HG03432 (cell line): ENCODE results near the gene DYNC2I2.
"Not testable (repeated sequence)": the region's sequence is repeated elsewhere in the genome, so short reads cannot be mapped to it uniquely, and the experiment has no call there.

Experiments used
- ATAC-seq: cut with Tn5 transposase; IDR thresholded peaks from one replicate; pipeline ENCODE4 v1.9.1; 2021; ENCODE audit warnings: mild to moderate bottlenecking, moderate library complexity; ENCODE audit not compliant: unreplicated experiment

Gene DYNC2I2

DNA sequence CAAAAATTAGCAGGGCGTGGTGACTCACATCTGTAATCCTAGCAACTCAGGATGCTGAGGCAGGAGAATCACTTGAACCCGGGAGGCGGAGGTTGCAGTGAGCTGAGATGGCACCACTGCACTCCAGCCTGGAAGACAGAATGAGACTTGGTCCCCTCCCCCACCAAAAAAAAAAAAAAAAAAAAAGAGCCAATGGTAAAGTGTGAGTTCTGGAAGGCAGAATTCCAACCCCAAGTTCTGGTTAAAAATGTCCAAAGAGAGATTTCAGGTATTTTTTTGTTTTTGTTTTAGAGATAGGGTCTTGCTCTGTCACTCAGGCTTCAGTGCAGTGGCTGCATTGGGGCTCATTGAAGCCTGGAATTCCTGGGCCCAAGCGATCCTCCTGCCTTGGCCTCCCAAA lies 30.8 kb upstream of the DYNC2I2 start:
- no peak for ATAC-seq

DNA sequence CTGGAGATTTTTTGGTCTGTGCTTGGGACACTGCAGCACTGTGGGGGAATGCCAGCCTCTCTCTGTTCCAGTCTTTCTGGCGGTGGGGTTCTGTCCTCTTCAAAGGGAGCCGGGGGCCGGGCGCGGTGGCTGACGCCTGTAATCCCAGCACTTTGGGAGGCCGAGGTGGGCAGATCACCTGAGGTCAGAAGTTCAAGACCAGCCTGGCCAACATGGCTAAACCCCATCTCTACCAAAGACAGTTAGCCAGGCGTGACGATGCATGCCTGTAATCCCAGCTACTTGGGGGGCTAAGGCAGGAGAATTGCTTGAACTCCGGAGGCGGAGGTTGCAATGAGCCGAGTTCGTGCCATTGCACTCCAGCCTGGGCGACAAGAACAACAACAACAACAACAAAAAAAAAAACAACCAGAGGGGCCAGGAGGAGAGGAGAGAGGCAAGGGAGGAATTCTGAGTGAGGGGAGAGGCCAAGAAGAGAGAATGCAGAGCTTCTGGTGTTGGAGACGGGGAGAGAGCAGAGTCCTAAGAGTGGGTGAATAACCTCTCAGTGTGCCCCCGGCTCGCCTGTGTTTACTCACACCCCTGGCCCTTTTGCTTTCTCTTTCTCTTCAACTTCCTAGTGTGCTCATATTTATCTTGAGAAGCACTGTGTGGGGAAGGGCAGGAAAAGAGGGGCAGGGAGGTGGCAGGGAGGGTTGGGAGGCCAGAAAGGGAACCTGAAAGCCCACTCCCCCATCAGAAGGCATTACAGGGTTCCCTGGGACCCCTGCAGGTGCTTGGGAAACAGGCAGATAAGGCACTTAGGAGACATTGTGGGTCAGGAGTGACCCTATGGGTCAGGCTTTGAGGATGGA lies 29.2 kb upstream of the DYNC2I2 start:
- ATAC-seq = no peak

DNA sequence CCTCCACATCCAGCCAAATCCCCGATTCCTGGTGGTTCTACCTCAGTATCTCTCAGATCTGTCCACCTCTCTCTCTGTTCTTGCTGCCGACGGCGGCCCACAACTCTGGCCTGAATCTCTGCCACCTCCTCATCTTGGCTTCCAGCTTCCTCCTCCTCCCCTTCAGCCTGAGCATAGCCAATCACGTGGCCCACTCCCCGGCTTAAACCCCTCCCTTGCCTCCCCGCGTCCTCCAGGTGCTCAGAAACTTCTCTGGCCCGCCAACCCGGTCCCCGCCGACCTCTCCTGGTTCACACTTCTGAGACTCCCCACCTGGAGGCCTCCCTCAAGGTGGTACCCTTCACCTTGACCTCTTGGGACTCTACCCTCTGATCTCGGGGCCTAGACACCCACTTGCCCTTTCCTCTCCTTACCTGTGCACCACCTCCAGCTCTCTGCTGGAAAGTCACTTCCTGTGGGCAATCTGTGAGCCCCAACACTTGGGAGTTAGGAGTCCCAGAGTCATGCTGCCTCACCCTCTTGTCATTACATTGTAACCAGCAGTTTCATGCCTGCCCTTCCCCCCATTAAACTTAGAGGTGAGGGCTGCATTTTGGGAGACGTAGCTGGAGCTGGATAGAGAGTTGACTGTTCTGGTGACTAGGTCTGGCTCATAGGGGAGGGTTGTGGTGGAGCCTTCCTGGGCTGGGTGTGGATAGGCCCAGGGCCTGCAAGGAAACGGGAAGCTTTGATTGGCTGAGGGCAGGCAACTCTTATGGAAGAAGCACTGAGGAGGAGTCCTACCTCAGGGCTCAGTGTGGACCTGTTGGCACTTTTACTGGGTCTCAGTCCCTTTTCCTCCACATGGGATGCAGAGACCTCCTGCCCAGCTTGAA lies 27.9 kb upstream of the DYNC2I2 start:
- ATAC-seq = peak; percentile 29

DNA sequence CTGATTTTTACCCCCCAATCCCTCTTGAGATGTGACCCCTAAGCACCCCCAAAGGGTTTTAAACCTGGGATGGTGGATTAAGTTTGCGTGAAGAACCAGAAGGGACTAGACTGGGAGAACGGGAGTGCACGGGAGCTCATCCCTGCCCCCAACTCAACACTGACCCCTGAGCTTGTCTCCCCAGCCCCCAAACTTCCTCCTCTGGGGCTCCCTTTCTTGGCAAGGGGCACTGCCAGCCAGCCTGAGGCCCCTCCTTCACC lies 27.3 kb upstream of the DYNC2I2 start:
- no peak for ATAC-seq

DNA sequence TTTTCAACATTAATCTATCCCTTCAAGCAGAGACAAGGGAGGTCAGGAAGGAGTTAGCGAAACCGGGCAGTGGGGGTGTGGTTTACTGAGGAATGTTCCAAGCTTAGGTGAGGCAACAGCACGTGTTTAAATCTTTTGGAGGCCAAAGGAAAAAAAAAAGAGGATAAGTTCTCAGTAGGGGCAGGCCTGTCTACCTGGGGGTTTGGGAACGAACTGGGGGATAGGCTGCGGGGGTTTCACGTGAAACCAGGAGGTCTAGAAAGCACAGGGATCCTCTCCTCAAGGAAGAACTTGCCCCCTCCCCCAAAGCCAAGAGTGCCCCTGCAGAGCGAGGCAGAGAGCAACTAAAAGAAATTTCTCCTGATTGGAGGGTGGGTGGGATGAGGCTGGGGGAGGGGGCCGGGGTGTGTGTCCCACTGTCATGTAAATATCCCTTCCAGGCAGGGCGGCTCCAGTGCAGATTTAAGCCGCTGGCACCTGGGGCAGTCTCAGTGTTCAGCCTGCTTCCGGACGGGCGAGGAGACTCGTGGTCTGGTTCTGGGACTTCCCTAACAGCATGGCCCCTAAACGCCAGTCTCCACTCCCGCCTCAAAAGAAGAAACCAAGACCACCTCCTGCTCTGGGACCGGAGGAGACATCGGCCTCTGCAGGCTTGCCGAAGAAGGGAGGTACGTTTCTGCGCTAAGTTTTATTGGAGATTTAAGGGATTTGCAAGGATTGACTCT lies 26.9 kb upstream of the DYNC2I2 start:
- peak; percentile 33 for ATAC-seq

DNA sequence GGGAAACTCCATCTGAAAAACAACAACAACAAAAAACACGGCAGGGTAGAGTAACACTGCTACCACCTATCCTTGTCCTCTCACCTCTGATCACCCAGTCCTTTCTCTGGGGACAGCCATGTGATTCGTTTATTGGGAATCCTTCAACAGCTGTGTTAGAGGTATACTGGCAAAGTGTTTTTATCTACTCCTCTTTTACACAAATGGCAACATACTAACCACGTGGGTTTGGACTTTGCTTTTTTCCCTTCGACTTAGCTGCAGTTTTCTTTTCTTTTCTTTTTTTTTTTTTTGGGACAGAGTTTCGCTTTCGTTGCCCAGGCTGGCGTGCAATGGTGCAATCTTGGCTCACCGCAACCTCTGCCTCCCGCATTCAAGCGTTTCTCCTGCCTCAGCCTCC lies 21.1 kb upstream of the DYNC2I2 start:
- no peak for ATAC-seq

DNA sequence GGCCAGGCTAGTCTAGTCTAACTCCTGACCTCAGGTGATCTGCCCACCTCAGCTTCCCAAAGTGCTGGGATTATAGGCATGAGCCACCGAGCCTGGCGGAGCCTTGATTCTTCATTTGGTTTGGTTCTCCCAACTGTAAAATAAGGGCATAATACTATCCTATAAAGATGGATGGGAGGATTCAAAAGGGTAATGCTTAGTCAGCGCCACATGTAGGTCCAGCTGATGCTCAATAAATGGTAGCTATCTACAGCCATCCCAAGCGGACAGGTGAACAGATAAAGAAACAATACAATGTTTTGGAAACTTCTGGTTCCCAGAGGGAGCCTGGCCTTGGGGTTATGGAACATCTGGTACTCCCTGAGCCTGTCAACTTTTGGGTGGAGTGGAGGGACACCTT lies 18.7 kb upstream of the DYNC2I2 start:
- ATAC-seq = no peak

DNA sequence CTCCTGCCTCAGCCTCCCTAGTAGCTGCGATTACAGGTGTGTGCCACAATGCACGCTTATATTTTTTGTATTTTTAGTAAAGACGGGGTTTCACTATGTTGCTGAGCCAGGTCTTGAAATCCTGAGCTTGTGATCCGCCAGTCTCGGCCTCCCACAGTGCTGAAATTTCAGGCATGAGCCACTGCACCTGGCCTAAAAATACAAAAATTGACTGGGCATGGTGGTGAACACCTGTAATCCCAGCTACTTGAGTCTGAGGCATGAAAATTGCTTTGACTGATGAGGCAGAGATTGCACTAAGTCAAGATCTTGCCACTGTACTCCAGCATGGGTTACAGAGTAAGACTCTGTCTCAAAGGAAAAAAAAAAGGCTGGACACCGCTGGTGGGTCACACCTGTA lies 13.1 kb upstream of the DYNC2I2 start:
- ATAC-seq = no peak

DNA sequence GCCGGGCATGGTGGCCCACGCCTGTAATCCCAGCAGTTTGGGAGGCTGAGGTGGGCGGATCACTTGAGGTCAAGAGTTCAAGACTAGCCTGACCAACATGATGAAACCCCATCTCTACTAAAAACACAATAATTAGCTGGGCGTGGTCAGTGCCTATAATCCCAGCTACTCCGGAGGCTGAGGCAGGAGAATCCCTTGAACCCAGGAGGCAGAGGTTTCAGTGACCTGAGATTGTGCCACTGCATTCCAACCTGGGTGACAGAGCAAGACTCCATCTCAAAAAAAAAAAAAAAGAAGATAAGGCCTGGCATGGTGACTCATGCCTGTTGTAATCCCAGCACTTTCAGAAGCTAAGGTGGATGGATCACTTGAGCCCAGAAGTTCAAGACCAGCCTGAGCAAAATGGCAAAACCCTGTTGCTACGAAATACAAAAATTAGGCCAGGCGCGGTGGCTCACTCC lies 9.9 kb upstream of the DYNC2I2 start:
- ATAC-seq = not testable (repeated sequence)

DNA sequence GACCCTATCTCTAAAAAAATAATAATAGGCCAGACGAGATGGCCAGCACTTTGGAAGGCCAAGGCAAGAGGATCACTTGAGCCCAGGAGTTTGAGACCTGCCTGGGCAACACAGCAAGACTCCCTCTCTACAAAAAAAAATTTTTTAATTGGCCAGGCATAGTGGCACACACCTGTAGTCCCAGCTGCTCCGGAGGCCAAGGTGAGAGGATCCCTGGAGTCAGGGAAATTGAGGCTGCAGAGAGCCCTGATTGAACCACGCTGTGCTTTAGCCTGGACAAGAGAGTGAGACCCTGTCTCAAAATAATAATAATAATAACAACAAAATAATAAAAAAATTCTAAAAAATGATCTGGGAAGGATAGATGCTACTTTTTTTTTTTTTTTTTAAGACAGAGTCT lies 1.1 kb upstream of the DYNC2I2 start:
- ATAC-seq = no peak

DNA sequence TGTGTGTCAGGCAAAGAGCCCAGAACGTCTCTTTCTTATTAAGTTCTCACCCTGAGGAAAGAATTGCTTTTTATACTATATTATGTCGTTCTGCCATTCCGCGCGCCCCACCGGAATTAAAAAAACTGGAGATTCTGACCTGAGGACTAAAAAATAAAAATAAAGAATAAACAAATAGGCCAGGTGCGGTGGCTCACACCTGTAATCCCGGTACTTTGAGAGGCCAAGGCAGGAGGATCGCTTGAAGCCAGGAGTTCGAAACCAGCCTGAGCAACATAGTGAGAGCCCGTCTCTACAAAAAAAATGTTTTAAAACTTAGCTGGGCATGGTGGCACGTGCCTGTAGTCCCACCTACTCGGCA lies 677 bp upstream of the DYNC2I2 start:
- no peak for ATAC-seq

DNA sequence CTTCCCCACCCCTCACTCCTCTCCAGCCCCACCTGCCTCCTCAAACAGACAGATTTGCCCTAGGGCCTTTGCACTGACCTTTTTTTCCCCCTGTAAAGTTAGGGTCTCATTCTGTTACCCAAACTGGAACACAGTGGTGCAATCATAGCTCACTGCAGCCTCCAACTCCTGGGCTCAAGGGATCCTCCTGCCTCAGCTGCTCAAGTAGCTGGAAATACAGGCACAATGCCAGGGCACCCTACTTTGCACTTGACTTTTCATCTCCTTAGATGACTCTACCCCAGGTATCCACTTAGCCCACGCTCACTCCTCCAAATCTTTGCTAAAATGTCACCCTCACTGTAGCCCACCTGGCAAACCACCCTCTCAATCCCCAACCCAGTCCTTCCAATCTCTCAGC lies 2.2 kb downstream of the DYNC2I2 start:
- ATAC-seq = no peak

DNA sequence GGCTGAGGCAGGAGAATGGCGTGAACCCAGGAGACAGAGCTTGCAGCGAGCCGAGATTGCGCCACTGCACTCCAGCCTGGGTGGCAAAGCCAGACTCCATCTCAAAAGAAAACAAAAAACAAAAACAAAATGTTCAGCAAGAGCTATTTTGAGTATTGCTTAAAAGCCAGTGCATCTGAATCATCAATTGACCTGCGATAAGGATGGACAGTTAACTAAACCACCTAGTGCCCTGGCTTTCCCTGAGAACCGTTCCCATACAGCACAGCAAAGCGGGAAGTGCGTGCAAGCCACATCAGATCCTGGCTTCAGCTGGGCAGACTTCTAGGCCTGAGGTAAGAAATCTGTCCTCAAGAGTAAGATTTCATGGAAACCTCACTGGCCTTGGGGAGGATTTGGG lies 2.7 kb downstream of the DYNC2I2 start:
- no peak for ATAC-seq

DNA sequence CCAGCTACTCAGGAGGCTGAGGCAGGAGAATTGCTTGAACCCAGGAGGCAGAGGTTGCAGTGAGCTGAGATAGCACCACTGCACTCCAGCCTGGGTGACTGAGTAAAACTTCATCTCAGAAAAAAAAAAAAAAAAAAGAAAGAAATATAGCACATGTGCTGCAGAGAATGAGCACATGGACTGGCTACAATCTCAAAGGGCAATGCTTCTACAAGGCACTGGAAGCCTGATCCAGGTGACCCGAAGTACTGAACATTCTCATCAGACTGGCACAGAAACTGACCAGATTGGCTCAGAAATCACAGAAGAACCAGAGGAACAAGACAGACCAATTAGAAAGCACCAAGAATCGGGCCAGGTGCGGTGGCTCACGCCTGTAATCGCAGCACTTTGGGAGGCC lies 4.8 kb downstream of the DYNC2I2 start:
- no peak for ATAC-seq

DNA sequence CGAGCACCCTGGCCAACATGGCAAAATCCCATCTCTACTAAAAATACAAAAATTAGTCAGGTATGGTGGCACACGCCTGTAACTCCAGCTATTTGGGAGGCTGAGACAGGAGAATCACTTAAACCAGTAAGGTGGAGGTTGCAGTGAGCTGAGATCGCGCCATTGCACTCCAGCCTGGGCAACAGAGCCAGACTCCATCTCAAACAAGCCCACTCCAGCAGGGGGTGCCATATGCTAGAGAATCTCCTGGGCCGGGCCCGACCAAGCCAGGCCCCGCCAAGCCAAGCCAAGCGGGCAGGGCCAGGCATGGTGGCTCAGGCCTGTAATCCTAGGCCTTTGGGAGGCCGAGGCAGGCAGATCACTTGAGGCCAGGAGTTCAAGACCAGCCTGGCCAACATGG lies 8.4 kb downstream of the DYNC2I2 start:
- not testable (repeated sequence) for ATAC-seq

DNA sequence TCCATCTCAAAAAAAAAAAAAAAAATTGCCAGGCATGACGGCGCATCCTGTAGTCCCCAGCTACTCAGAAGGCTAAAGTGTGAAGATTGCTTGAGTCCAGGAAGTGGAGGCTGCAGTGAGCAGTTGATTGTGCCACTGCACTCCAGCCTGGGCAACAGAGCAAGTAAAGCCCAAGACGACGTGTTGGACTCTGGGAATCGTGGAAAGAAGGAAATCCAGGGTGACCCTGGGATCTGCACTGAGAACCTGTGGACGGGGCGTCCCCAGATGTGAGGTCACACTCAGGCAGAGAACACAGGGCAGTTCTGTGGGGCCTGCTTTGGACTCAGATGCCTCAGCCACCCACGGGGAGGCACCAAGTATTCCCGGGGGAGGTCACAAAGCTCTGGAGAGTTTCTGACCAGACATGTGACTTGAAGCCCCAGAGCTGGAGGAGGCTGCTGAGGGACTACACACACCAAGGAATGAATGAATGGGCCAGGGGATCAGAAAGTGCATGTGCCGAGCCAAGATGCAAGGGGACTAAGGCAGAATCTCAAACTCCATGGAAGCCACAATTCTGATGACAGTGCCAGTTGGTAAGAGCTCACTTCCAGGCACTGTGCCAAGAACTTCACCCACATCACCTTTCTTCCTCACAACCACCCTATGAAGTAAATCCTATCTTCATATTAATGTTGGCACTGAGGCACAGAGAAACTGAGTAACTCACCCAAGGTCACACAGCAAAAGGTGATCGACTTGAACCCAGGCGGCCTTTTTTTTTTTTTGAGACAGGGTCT lies 12.9 kb downstream of the DYNC2I2 start:
- ATAC-seq = peak; percentile 77

DNA sequence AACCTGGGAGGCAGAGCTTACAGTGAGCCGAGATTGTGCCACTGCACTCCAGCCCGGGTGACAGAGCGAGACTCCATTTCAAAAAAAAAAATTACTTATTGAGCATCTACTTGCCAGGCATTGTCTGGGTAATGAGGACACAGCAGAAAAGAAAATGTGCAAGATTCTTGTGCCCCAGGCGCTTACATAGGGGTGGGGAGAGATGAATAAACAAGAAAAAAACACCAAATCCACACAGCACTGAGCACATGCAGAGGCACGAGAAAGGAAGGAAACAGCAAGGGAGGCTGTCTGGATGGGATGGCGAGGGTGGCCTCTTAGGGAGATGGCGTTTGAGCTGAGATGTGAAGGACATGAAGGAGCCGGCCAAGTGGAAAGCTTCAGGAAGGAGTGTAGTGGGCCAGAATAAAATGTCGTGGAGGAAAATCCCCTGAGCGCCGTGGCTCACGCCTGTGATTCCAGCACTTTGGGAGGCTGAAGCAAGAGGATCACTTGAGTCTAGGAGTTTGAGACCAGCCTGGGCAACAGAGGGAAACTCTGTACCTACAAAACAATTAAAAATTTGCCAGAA lies 13.9 kb downstream of the DYNC2I2 start:
- no peak for ATAC-seq

DNA sequence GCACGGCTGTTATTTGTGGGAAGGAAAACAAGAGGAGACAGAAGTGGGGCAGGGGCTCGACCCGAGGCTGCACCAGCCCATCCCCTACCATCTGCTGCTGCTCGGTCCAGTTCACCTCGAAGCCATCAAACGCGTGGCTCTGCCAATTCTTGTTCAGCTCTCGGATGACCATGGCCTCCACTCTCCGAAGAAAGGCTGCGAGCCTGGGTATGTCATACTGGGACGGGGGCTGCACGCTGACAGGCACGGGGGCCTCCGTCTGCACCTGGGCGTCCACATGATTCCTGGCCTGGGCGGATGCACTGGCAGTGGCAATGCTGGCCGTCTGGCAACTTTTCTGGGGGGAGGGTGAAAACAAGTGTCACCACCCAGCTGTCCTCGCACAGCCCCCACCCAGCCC lies 16.0 kb downstream of the DYNC2I2 start:
- ATAC-seq = no peak

DNA sequence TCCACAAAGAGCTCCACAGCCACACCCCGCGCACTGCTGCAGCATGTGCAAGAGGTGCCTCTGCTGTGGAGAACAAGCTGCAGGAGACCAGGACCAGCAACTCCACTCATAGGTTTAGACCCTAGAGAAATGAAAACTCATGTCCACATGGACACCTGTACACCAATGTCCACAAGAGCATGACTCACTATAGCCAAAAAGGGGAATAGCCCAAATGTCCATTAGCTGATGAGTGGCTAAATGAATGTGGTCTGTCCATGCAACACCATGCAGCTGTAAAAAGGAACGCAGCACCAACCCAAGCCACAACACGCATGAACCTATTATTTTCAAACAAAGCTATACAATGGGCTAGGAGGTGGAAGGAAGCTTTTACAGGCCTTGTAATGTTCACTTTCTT lies 18.1 kb downstream of the DYNC2I2 start:
- ATAC-seq = no peak

DNA sequence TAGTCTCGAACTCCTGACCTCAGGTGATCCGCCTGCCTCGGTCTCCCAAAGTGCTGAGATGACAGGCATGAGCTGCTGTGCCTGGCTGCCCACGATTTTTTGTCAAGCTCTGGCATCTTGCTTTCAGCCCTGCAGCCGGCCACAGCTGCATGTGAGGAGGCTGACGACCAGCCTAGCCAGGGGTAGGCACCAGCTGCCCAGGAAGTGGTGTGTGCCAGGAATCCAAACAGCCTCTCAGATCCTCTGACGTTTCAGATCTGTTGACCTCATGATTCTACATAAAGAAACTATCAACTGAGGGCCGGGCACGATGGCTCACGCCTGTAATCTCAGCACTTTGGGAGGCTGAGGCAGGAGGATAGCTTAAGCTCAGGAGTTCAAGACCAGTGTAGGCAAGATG lies 19.0 kb downstream of the DYNC2I2 start:
- no peak for ATAC-seq
